ENCODE measurements around the gene GGA1.

The GGA1 gene, protein sequence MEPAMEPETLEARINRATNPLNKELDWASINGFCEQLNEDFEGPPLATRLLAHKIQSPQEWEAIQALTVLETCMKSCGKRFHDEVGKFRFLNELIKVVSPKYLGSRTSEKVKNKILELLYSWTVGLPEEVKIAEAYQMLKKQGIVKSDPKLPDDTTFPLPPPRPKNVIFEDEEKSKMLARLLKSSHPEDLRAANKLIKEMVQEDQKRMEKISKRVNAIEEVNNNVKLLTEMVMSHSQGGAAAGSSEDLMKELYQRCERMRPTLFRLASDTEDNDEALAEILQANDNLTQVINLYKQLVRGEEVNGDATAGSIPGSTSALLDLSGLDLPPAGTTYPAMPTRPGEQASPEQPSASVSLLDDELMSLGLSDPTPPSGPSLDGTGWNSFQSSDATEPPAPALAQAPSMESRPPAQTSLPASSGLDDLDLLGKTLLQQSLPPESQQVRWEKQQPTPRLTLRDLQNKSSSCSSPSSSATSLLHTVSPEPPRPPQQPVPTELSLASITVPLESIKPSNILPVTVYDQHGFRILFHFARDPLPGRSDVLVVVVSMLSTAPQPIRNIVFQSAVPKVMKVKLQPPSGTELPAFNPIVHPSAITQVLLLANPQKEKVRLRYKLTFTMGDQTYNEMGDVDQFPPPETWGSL

DNA sequence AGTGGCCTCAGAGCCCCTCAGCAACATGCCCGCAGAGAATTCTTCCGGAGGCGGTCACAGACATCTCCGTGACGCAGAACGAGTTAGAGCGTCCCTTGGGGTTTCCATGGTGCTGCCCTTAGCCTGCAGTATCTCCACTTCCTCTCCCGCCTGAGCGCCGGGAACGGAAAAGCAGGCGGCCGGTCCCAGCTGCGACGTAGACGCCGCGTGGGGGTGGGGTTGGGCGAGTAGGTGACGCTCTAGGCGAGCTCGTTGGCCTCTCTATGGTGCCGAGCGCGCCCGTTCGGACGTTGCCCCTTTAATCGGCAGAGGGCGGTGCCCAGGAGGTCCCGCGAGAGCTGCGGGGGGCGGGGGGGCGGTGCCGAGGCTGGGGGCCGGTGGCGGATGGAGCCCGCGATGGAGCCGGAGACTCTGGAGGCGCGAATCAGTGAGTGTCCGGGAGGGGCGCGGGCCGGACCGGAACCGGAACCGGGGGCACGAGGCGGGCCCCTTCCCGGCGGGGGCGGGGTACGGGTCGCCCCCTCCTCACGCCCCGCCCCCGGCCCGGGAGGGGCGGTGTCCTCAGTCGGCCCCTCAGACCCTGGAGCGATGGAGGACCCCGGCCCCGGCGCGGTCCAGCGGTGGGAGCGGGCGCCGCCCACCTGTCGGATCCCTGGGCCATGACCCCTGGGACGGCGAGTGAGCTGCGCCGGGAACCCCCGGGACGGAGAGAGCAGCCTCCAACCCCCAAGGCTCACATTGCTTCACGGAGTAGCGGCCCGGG, at the start of gene GGA1:
GGA1 (plus strand) TSS at position 358 of the 763 bp plus-strand sequence; CDS start at position 385, 27 bp downstream.
- DNase-seq (ENCODE audit: low read depth) = peak; percentile 91

DNA sequence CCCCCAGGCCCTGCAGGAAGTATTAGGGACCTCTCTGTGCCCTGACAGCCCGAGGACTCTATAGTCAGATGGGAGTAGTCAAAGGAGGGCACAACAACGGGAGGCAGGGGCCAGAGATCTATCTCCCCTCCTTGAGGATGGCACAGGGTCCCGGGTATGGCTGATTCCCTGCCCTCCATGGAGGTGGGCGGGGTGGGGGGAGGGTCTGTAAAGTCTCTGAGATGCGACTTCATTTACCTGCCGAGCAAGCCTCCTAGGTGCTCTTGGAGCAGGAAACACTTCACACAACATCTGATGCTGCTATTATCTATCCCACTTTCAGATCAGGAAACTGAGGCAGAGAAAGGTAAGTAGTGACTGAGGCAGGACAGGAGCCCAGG, 49.1 kb upstream of the GGA1 start:
- DNase-seq (ENCODE audit: low read depth) = no peak

DNA sequence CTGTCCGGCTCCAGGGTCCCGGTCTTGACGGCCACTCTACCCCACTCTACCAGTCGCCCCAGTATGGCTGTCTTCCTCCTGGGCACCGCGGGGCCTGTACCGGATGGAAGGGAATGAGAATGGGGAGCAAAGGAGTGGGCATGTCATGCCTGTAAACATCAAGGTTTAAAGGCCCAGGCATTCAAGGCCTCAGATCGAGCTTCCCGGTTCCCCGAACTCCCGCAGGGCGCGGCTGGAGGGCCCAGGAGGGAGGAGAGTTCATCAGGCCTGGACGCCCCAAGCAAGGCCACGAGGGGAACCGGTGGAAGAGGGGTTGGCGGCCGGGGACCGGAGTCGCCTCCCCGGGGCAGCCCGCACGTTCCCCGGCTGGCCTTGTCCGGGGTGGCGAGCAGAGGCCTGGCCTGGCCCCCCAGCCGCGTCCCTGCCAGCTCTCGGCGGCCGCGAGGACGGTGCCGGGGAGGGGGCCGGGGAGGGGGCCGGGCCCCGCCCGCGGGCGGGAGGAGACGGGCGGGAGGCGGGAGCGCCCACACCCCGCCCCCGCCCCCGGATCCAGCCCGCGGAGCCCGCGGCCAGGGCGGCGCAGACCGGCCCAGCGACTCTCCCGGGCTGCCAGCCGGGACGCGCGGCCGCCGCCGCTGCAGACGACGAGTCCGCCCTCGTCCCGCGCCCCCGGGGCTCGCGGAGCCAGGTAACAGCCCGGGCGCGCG, 48.6 kb upstream of the GGA1 start, which contains the start of gene CDC42EP1:
CDC42EP1 (plus strand) TSS at position 580 of the 707 bp plus-strand sequence. CDS start 5,870 bp downstream, outside the sequence.
- DNase-seq (ENCODE audit: low read depth) = no peak

GRCh38 chr22:37560608-37561211, 47.9 kb upstream of the GGA1 start:
- no peak for DNase-seq (ENCODE audit: low read depth)

- peak; percentile 77 for DNase-seq (ENCODE audit: low read depth)
Measured at GRCh38 chr22:37561212-37562048, 47.2 kb upstream of the GGA1 start.

GRCh38 chr22:37562049-37562875, 46.4 kb upstream of the GGA1 start:
- no peak for DNase-seq (ENCODE audit: low read depth)

DNA sequence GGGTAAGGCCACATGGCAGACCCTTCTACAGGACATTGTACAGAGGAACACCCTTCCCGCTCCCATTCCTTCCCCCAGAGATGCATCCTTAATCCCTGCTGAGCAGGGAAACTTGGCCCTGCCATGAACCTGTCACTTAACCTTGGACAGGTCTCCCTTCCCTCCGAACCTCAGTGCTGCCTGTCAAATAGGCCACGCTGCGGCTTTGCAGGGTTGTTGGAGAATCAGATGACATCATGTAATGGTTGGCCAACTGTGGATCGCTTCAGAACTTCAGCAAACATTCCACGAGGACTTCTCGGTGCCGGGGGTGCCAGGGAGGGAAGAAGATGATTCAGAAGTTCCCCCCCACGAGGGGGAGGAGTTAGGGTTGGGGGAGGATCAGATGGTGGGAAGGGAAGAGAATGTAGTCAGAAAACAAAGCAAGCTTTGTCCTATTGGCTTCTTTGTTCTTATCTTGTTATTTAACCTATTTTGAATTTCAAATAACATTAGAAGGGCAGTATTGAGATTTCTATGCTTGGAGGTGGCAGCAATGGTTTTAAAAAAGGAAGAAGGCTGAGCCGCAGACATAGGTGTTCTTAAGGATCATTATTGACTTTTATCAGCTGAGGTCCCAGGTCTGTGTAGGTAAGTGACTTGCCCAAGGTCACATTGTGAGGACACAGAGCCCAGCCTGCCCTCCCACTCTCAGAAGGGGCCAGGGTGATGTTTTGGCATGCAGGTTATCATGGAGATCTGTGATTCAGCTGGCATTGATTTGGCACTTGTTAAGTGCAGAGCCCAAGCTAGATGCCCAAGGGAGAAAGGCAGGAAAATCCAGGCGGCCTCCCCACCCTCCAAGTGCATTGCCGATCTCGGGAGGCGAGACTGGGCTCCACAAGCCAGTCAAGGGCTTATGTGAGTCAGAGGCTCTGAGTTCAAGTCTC, 45.2 kb upstream of the GGA1 start:
- DNase-seq (ENCODE audit: low read depth) = peak; percentile 96

DNA sequence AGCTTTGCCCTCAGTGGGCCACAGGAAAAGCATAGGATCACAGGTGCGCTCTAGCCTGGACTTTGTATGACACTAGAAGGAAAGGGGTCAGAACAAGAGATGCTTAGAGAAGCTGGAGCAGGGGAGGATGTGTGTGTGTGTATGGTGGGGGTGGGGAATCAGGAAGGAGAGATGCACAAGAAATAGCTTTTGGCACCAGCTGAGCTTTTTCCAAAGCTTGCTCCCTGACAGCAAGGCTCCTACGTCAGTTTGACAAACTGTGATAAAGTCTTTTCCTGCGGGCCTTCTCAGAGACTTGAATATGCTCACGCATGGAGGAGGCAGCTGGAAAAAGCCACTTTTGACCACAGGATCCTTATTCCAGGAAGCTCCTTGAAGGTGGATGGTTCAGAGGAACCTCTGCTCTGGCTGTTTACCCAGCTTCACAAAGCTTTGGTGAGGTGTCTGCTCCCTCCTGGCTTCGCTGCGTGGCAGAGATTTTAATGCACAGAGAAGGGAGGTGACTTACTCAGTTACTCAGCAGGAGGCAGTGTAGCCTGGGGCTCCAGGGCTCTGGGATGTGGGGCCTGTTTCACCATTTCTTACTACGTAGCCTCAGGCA, 44.4 kb upstream of the GGA1 start:
- no peak for DNase-seq (ENCODE audit: low read depth)

- no peak for DNase-seq (ENCODE audit: low read depth)
Measured at GRCh38 chr22:37565830-37566229, 42.8 kb upstream of the GGA1 start.

DNA sequence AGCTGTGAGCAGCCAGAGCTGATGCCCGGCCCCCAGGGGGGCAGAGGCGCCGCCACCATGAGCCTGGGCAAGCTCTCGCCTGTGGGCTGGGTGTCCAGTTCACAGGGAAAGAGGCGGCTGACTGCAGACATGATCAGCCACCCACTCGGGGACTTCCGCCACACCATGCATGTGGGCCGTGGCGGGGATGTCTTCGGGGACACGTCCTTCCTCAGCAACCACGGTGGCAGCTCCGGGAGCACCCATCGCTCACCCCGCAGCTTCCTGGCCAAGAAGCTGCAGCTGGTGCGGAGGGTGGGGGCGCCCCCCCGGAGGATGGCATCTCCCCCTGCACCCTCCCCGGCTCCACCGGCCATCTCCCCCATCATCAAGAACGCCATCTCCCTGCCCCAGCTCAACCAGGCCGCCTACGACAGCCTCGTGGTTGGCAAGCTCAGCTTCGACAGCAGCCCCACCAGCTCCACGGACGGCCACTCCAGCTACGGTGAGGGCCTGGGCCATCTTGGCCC, 42.3 kb upstream of the GGA1 start:
- no peak for DNase-seq (ENCODE audit: low read depth)

GRCh38 chr22:37566903-37567798, 41.5 kb upstream of the GGA1 start:
- no peak for DNase-seq (ENCODE audit: low read depth)

GRCh38 chr22:37568012-37568411, 40.6 kb upstream of the GGA1 start:
- DNase-seq (ENCODE audit: low read depth) = no peak

DNA sequence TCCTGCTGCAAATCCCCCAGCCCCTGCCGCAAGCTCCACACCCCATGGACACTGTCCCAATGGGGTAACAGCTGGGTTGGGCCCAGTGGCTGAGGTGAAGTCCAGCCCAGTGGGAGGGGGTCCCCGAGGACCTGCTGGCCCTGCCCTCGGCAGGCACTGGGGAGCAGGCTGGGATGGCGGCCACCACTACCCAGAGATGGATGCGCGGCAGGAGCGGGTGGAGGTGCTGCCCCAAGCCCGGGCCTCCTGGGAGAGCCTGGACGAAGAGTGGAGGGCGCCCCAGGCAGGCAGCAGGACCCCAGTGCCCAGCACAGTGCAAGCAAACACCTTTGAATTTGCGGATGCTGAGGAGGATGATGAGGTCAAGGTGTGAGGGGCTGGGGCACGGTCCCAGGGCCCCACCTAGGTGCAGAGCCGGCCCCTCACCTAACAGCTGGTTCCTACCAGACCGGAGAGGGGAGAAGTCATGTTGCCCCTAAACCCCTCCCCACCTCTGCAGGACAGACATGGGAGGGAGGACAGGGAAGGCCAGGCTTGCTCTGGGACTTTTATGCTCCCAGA, 40.1 kb upstream of the GGA1 start:
- no peak for DNase-seq (ENCODE audit: low read depth)

GRCh38 chr22:37569009-37569920, 39.4 kb upstream of the GGA1 start:
- no peak for DNase-seq (ENCODE audit: low read depth)

GRCh38 chr22:37569921-37570660, 38.5 kb upstream of the GGA1 start:
- DNase-seq (ENCODE audit: low read depth) = no peak
